Activated T-cell treated with anti-CD3 and anti-CD28 coated beads, Interleukin-2, amount 50 U/mL, for 4 hours (primary cell): Measurements from ENCODE around the gene LGI4. TPM values are rescaled to one million over a fixed set of nuclear protein-coding genes. Genes with fewer than 3 reads are reported as not detected.

ENCODE experiments used
- ATAC-seq, 2 donors: fragments of 200-7000 bp; cut with Tn5 transposase; one replicate each; pipeline ENCODE4 v1.10.0; 2021
- DNase-seq: peaks from one replicate; pipeline ENCODE4 v3.0.0-alpha.2; 2020
- H3K27me3 Mint-ChIP-seq: one replicate; pipeline ENCODE4 v1.8.0; 2021; ENCODE audit warnings: low read depth, mixed read lengths
- H3K36me3 Mint-ChIP-seq: one replicate; pipeline ENCODE4 v1.8.0; 2022; ENCODE audit warnings: mixed read lengths; ENCODE audit not compliant: insufficient read depth
- H3K4me1 Mint-ChIP-seq: one replicate; pipeline ENCODE4 v1.8.0; 2021; ENCODE audit warnings: low read depth, mixed read lengths
- H3K4me3 Mint-ChIP-seq: one replicate; pipeline ENCODE4 v1.8.0; 2021; ENCODE audit warnings: mild to moderate bottlenecking, moderate library complexity, mixed read lengths
- H3K9me3 Mint-ChIP-seq: one replicate; pipeline ENCODE4 v1.8.0; 2021; ENCODE audit warnings: mixed read lengths
- total RNA-seq, 3 donors: library from RNA; stranded (reverse); gene quantifications; one replicate each; pipeline ENCODE4 v1.2.1, GENCODE V29; 2021

Gene LGI4
- total RNA-seq, 3 donors from 2014 or later: 0.14 TPM; not detected in 2

DNA sequence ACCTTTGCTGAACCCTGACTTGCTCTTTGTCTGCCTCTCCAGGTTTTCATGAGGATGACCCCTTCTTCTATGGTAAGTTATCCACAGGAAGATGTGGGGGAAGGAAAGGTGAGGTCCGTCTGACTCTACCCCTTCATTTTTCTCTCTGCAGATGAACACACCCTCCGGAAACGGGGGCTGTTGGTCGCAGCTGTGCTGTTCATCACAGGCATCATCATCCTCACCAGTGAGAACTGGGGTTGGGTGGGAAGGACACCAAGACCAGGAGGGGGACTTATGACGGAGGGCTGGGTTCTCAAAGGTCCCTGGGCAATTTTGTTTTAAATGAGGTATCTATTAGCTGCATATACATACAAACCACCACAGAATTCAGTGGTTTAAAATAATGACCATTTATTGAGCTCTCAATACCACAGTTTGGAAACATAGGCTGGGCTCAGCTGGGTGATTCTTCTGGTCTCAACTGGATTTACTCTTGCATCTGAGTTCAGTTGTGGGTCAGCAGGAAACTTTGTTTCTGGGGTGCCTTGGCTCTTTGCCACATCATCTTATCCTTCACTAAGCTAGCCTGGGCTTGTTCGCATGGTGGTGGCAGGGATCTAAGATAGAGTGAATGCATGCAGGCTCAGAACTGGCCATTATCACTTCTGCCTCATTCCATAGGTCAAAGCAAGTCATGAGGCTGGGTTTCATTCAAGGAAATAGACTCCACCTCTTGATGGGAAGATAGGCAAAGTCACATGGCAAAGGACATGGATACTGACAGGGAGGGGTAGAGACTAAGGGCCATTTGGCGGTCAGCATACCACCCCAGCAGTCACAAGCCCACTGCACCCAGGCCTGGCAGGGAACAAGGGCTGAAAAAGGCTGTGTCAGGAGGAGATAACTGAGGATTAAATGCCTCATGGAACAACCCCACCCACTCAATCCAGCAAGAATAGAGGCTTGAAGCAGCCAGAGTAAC is 31.5 kb upstream of the LGI4 start:
- no peak overlapping the region for H3K4me3 Mint-ChIP-seq
- ATAC-seq: no peak
- peaks cover 47% of the 10 kb centered on the region for H3K4me1 Mint-ChIP-seq
- peaks cover 17% of the 10 kb centered on the region for H3K9me3 Mint-ChIP-seq
- no peaks in the 10 kb centered on the region for H3K27me3 Mint-ChIP-seq
- H3K36me3 Mint-ChIP-seq: peaks cover 64% of the 10 kb centered on the region
- DNase-seq: no peak

- H3K4me1 Mint-ChIP-seq: peaks cover 50% of the 10 kb centered on the region
- ATAC-seq: no peak
- peaks cover 70% of the 10 kb centered on the region for H3K36me3 Mint-ChIP-seq
- H3K27me3 Mint-ChIP-seq: no peaks in the 10 kb centered on the region
- H3K4me3 Mint-ChIP-seq: no peak overlapping the region
- peaks cover 17% of the 10 kb centered on the region for H3K9me3 Mint-ChIP-seq
- no peak for DNase-seq
Measured at GRCh38 chr19:35165200-35166058, 30.6 kb upstream of the LGI4 start.

GRCh38 chr19:35164418-35164817 is 29.6 kb upstream of the LGI4 start:
- Mint-ChIP-seq H3K9me3 (peaks cover 17% of the 10 kb centered on the region), H3K27me3 (no peaks in the 10 kb centered on the region), H3K4me1 (peaks cover 51% of the 10 kb centered on the region), H3K36me3 (peaks cover 73% of the 10 kb centered on the region), H3K4me3 (no peak overlapping the region)
- DNase-seq: no peak
- no peak for ATAC-seq

DNA sequence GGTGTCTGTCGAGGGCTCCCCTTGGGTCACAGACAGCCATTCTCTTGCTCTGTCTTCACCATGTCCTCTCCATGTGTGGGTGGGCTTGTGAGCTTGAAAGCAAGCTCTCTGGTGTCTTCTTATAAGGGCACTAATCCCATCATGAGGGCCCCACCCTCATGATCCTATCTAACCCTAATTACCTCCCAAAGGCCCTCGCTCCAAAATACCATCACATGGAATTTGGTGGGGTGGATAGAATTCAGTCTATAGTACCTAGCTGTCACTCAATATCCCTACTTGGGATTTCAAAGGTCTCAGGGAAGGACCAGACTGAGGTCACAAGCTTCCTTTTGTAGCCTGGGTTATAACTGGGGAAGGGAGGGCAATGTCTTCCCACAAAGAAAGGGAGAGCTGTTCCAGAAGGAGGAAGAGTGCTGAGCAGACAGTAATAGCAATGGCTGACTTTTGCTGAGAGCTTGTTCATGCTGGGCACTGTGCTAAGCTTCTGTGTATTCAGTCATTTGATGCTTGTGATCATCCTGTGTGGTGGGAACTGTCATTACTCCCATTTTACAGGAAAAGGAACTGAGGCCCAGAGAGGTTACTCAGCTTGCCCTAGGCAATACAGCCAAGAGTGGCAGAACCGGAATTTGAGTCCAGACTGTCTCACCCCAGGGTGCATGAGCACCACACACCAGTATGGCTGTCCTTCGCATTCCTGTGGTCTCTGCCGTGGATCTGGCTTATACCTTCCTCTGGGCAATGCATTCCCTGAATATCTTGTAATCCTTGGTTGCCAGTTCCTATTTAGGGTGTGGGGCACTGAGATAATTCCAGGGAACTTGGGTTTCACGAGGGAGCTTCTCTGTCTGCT is 27.8 kb upstream of the LGI4 start:
- peaks cover 17% of the 10 kb centered on the region for H3K9me3 Mint-ChIP-seq
- DNase-seq (no peak), ATAC-seq (no peak)
- H3K4me3 Mint-ChIP-seq: no peak overlapping the region
- peaks cover 83% of the 10 kb centered on the region for H3K36me3 Mint-ChIP-seq
- H3K4me1 Mint-ChIP-seq: peaks cover 56% of the 10 kb centered on the region
- H3K27me3 Mint-ChIP-seq: no peaks in the 10 kb centered on the region

- DNase-seq (no peak), ATAC-seq (peak in 1 of 2 donors; percentile 25)
- H3K4me3 Mint-ChIP-seq: no peak overlapping the region
- H3K9me3 Mint-ChIP-seq: peaks cover 14% of the 10 kb centered on the region
- no peaks in the 10 kb centered on the region for H3K27me3 Mint-ChIP-seq
- H3K4me1 Mint-ChIP-seq: peaks cover 56% of the 10 kb centered on the region
- peaks cover 79% of the 10 kb centered on the region for H3K36me3 Mint-ChIP-seq
Measured at GRCh38 chr19:35161434-35161743, 26.5 kb upstream of the LGI4 start.

DNA sequence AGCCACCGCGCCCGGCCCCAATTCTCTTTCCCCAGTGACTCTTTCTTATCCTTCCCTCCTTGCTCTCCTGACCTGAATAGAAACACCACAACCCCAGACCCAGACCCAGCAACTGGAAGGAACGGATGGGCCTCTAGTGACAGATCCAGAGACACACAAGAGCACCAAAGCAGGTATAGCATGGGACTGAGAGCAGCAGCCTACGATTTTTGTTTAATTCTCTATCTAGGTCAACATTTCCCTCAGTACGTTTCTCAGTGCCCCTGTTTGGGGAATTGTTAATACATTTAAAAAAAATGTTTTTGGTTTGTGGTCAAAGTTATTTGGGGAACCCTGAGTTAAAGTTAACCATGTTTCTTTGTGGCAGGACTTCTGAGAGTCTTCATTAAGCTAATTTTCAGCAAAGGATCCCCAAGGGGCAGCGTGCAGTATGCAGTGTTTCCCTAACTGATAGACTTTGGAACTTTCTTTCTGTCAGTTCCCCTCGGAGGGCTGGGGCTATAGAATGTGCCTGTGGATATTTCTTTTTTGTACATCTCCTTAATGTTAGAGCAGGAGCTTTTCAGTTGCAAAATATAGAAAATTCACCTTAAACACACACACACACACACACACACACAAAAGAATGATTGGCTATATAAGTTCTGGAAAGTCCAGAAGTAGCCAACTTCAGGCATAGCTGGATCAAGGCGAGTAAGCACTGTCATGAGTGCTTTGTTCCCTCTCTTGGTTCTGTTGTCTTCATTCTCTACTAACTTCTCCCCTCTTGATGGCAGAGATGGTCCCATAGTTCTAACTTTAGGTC is 26.0 kb upstream of the LGI4 start:
- no peaks in the 10 kb centered on the region for H3K27me3 Mint-ChIP-seq
- H3K4me3 Mint-ChIP-seq: no peak overlapping the region
- ATAC-seq: no peak
- no peak for DNase-seq
- H3K4me1 Mint-ChIP-seq: peaks cover 58% of the 10 kb centered on the region
- H3K9me3 Mint-ChIP-seq: peaks cover 9% of the 10 kb centered on the region
- H3K36me3 Mint-ChIP-seq: peaks cover 79% of the 10 kb centered on the region

- Mint-ChIP-seq H3K27me3 (no peaks in the 10 kb centered on the region), H3K9me3 (peaks cover 3% of the 10 kb centered on the region), H3K4me3 (no peak overlapping the region), H3K4me1 (peaks cover 56% of the 10 kb centered on the region), H3K36me3 (peaks cover 69% of the 10 kb centered on the region)
- no peak for ATAC-seq
- DNase-seq: no peak
Measured at GRCh38 chr19:35159606-35160005, 24.7 kb upstream of the LGI4 start.

DNA sequence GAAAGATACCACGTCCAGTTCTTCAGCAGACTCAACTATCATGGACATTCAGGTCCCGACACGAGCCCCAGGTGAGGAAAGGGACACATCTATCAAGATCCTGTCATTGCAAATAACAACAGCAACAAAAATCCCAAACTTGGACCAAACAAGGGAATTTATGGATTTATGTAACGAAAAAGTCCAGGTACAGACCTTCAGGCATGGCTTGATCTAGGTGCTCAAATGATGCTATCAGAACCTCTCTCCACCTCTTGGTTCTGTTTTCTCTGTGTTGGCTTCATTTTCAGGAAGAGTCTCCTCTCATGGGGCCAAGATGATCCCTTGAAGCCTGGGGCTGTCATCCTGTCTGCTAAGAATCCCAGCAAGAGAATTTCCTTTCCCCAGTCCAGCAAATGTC is 22.6 kb upstream of the LGI4 start:
- peak overlapping the region; percentile 99 for H3K4me3 Mint-ChIP-seq
- peaks cover 56% of the 10 kb centered on the region for H3K4me1 Mint-ChIP-seq
- peaks cover 3% of the 10 kb centered on the region for H3K9me3 Mint-ChIP-seq
- H3K36me3 Mint-ChIP-seq: peaks cover 48% of the 10 kb centered on the region
- no peak for ATAC-seq
- no peak for DNase-seq
- no peaks in the 10 kb centered on the region for H3K27me3 Mint-ChIP-seq

GRCh38 chr19:35156673-35157014 is 21.8 kb upstream of the LGI4 start:
- Mint-ChIP-seq H3K9me3 (no peaks in the 10 kb centered on the region), H3K4me3 (peak overlapping the region; percentile 99), H3K4me1 (peaks cover 53% of the 10 kb centered on the region), H3K27me3 (no peaks in the 10 kb centered on the region), H3K36me3 (peaks cover 42% of the 10 kb centered on the region)
- DNase-seq (no peak), ATAC-seq (no peak)

DNA sequence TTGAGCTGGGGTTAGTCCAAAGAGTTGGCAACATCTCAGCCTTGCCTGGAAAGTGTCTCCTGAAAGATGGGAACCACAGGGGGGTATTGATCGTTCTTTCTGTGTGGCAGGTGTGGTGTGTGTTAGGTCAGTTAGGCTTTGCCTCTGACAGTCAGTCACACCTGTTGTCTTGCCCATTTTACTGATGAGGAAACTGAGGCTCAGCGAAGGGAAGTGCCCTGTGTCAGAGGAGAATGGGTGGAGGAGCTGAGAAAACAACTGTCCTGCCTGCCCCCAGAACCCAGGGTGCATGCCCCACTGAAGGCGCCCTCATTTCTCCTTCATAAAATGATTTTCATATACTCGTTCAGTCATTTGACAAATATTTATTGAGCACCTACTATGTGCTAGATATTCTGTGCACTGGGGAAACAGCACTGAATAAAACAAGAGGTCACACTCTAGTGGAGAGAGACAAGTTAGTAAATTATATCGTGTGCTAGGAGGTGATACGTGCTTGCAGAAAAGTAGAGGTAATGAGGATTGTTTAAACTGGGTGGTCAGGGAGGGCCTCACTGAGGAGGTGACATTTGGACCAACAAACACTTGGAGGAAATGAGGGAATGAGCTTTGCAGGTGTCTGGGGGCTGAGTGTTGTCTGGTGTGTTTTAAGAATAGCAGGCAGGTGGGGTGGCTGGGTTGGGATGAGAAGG is 21.3 kb upstream of the LGI4 start:
- Mint-ChIP-seq H3K27me3 (no peaks in the 10 kb centered on the region), H3K4me3 (peak overlapping the region; percentile 99), H3K4me1 (peaks cover 48% of the 10 kb centered on the region), H3K9me3 (no peaks in the 10 kb centered on the region), H3K36me3 (peaks cover 37% of the 10 kb centered on the region)
- ATAC-seq: no peak
- no peak for DNase-seq

DNA sequence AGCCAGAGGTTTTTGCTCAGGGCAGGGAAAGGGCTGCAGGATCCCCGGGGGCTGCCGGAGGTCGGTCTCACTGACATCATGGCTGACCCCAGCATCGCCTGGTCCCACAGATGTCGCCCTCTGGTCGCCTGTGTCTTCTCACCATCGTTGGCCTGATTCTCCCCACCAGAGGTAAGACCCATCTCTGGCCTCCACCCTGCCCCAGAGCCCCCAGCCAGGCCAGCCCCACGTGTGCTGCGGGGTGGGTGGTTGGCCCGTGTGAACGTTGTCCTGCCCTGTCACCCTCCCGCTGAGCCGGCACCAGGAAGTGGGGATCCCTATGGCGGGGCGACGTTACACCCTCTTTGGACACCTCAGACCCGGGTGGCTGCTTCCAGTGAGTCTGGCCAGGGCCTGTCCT is 20.6 kb upstream of the LGI4 start:
- Mint-ChIP-seq H3K4me3 (peak overlapping the region; percentile 99), H3K4me1 (peaks cover 48% of the 10 kb centered on the region), H3K27me3 (no peaks in the 10 kb centered on the region), H3K36me3 (peaks cover 32% of the 10 kb centered on the region), H3K9me3 (no peaks in the 10 kb centered on the region)
- peak; percentile 38 for ATAC-seq
- DNase-seq: no peak

GRCh38 chr19:35154525-35155406 is 19.9 kb upstream of the LGI4 start, which contains the start of gene FXYD5:
TSS of gene FXYD5 (plus strand) at chr19:35154735. CDS start at chr19:35155551, 816 bp downstream.
- ATAC-seq (peak; percentile 81 to 83), DNase-seq (peak; percentile 84)
- no peaks in the 10 kb centered on the region for H3K27me3 Mint-ChIP-seq
- peaks cover 48% of the 10 kb centered on the region for H3K4me1 Mint-ChIP-seq
- H3K4me3 Mint-ChIP-seq: peak within 1 kb of the TSS; percentile 99
- peaks cover 30% of the 10 kb centered on the region for H3K36me3 Mint-ChIP-seq
- no peaks in the 10 kb centered on the region for H3K9me3 Mint-ChIP-seq
